HCT116 (cell line): Measurements from ENCODE around the gene CFL1.

Experiments
- EZH2 ChIP-seq: fragments of 200-600 bp; sonication (generic); IDR thresholded peaks from 2 replicates; pipeline ENCODE4 v1.6.1; 2017; ENCODE audit warnings: antibody characterized with exemption, mixed run types
- POLR2A ChIP-seq: IDR thresholded peaks from 2 replicates; pipeline ENCODE4 v1.7.0; 2011; ENCODE audit warnings: borderline replicate concordance; ENCODE audit not compliant: insufficient read depth, insufficient read length; ENCODE audit errors: extremely low read depth
- SP1 ChIP-seq: IDR thresholded peaks from 2 replicates; pipeline ENCODE4 v1.6.1; 2012; ENCODE audit warnings: low read depth
- TF ChIP-seq, protein P1 (sequence below), 3 experiments: fragments of 200-600 bp in 1 of 3; sonication (generic) in 1 of 3; IDR thresholded peaks in 2 of 3; conservative IDR thresholded peaks in 1 of 3; 2 replicates each; pipeline ENCODE4 v1.5.1; 2012 to 2017; ENCODE audit warnings: low read depth in 2 of 3, low read length in 2 of 3, antibody characterized with exemption in 1 of 3, borderline replicate concordance in 1 of 3, control low read depth in 1 of 3, mild to moderate bottlenecking in 1 of 3, mixed read lengths in 1 of 3, mixed run types in 1 of 3, moderate library complexity in 1 of 3; ENCODE audit not compliant: insufficient read depth in 1 of 3

DNA sequence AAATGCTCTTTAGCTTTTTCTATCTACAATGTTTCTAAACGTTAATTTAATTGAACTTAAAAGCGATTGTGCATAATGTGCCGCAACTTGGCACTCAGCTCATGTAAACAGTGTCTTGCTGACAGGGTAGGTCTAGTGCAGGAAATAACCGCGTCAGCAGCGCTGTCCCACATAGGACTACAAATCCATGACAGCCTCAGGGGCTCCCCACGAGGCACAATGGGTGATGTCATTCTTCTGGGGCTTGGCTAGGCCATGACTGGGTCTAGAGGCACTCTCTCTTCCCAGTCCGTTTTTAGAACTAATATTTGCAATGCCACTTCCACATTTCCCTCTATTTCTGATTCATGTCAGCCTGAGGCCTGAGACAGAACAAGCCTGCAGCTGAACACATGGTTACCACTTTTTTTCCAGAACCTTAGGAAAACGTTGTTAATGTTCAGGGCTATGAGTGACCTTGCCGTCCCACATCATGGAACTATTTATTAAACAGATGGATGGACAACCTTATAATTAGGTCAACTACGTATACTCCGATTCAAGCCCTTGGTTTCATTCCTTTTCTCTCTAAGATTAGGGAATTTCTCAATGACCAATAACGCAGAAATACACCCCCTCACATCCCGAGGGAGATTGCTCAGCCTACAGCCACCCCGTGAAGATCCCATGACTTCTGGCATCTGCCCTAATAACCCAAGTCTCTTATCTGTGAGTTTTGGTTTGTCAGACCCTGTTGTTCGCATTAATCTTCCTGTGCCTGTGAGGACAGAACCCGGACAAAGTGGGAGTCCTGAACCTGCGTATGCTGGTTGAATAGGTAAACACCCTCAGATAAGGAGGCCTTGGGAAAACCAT, 43.6 kb downstream of the CFL1 start:
- no peak for TF ChIP-seq POLR2A
- TF ChIP-seq, protein P1, sequence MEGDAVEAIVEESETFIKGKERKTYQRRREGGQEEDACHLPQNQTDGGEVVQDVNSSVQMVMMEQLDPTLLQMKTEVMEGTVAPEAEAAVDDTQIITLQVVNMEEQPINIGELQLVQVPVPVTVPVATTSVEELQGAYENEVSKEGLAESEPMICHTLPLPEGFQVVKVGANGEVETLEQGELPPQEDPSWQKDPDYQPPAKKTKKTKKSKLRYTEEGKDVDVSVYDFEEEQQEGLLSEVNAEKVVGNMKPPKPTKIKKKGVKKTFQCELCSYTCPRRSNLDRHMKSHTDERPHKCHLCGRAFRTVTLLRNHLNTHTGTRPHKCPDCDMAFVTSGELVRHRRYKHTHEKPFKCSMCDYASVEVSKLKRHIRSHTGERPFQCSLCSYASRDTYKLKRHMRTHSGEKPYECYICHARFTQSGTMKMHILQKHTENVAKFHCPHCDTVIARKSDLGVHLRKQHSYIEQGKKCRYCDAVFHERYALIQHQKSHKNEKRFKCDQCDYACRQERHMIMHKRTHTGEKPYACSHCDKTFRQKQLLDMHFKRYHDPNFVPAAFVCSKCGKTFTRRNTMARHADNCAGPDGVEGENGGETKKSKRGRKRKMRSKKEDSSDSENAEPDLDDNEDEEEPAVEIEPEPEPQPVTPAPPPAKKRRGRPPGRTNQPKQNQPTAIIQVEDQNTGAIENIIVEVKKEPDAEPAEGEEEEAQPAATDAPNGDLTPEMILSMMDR (IDR thresholded peaks at IDR 0.05 in 2 of 3, conservative IDR thresholded peaks at IDR 0.05 in 1 of 3; ENCODE audit: borderline replicate concordance in 1 of 3, insufficient read depth in 1 of 3, low read depth in 2 of 3, low read length in 2 of 3) = no peak
- TF ChIP-seq EZH2 = no peak
- no peak for TF ChIP-seq SP1
